UCSD-AML1 (cell line): ENCODE measurements around the gene MAN1B1.

Source experiments
- DNase-seq: peaks from one replicate; lab custom pipeline; 2025; ENCODE audit not compliant: unreplicated experiment; lab: John Stamatoyannopoulos, UW

MAN1B1 gene

GRCh38 chr9:137086531-137087408, at the start of gene MAN1B1:
Gene MAN1B1 (plus strand): TSS chr9:137086985. CDS start chr9:137087000, 15 bp downstream.
- DNase-seq: peak; percentile 100

- DNase-seq: no peak
These were observed 49.8 kb upstream of the MAN1B1 start for GRCh38 chr9:137037035-137037434.

GRCh38 chr9:137037483-137037882, 49.3 kb upstream of the MAN1B1 start:
- DNase-seq: no peak

GRCh38 chr9:137038916-137039315, 47.9 kb upstream of the MAN1B1 start:
- DNase-seq: no peak

GRCh38 chr9:137039611-137040366, 47.0 kb upstream of the MAN1B1 start:
- DNase-seq: no peak

- DNase-seq: no peak
These were observed 46.2 kb upstream of the MAN1B1 start for GRCh38 chr9:137040568-137040967.

- peak; percentile 19 for DNase-seq
These were observed 45.7 kb upstream of the MAN1B1 start for GRCh38 chr9:137041124-137041523.

- no peak for DNase-seq
These were observed 43.7 kb upstream of the MAN1B1 start for GRCh38 chr9:137042751-137043727.

GRCh38 chr9:137044037-137044436, 42.7 kb upstream of the MAN1B1 start:
- no peak for DNase-seq

- peak; percentile 66 for DNase-seq
These were observed 42.1 kb upstream of the MAN1B1 start for GRCh38 chr9:137044502-137045177.

GRCh38 chr9:137045294-137046087, 41.3 kb upstream of the MAN1B1 start:
- peak; percentile 39 for DNase-seq

- peak; percentile 84 for DNase-seq
These were observed 40.5 kb upstream of the MAN1B1 start, which contains the start of gene NPDC1 for GRCh38 chr9:137046088-137046787. Gene NPDC1 (minus strand): TSS chr9:137046177. CDS start chr9:137045989, 188 bp downstream.

GRCh38 chr9:137048655-137049543, 37.9 kb upstream of the MAN1B1 start:
- no peak for DNase-seq

GRCh38 chr9:137049544-137050449, 37.0 kb upstream of the MAN1B1 start:
- peak; percentile 69 for DNase-seq

- DNase-seq: no peak
These were observed 36.2 kb upstream of the MAN1B1 start for GRCh38 chr9:137050570-137050969.

- no peak for DNase-seq
These were observed 35.5 kb upstream of the MAN1B1 start for GRCh38 chr9:137051145-137051724.
